Dendritic cell treated with granulocyte-macrophage colony-stimulating factor and Interleukin-4, amounts not matched to agents 40 ng/mL and 50 ng/mL, for 4 days (primary cell): Measurements from ENCODE around the gene NPHP3.
"Not testable (repeated sequence)": the region's sequence is repeated elsewhere in the genome, so short reads cannot be mapped to it uniquely, and the experiment has no call there.

Experiments used
- H3K27ac Mint-ChIP-seq: one replicate; pipeline ENCODE4 v1.8.0; 2022; ENCODE audit warnings: mild to moderate bottlenecking, mixed read lengths
- H3K27me3 Mint-ChIP-seq: one replicate; pipeline ENCODE4 v1.8.0; 2022; ENCODE audit warnings: mild to moderate bottlenecking, mixed read lengths
- H3K36me3 Mint-ChIP-seq: one replicate; pipeline ENCODE4 v1.8.0; 2022; ENCODE audit warnings: low read depth, mixed read lengths
- H3K4me1 Mint-ChIP-seq: one replicate; pipeline ENCODE4 v1.8.0; 2022; ENCODE audit warnings: low read depth, mixed read lengths
- H3K4me3 Mint-ChIP-seq: one replicate; pipeline ENCODE4 v1.8.0; 2022; ENCODE audit warnings: mild to moderate bottlenecking, moderate library complexity, mixed read lengths
- H3K9me3 Mint-ChIP-seq: one replicate; pipeline ENCODE4 v1.8.0; 2022; ENCODE audit warnings: mixed read lengths
- intact Hi-C: fragments of 100-400 bp; cut with micrococcal nuclease; formaldehyde crosslinking; loops from one replicate; pipeline ENCODE4 v1.15.0; 2022

The NPHP3 gene

GRCh38 chr3:132722165-132723023, at the start of gene NPHP3:
NPHP3 (minus strand) TSS chr3:132722409; CDS start chr3:132722355, 54 bp downstream.
- Mint-ChIP-seq H3K36me3 (peaks cover 34% of the 10 kb centered on the region), H3K4me3 (peak within 1 kb of the TSS; percentile 89), H3K27me3 (no peaks in the 10 kb centered on the region), H3K9me3 (no peaks in the 10 kb centered on the region), H3K4me1 (peaks cover 33% of the 10 kb centered on the region), H3K27ac (peak within 1 kb of the TSS; percentile 86)
- intact Hi-C loops = loop anchor here (5.0 kb wide), 2 partner anchors 305 to 1975 kb away; partner anchors contain the start of genes DNAJC13 and PIK3R4

- no peaks in the 10 kb centered on the region for H3K36me3 Mint-ChIP-seq
- intact Hi-C loops = no loop called here
- H3K27me3 Mint-ChIP-seq = no peaks in the 10 kb centered on the region
- H3K27ac Mint-ChIP-seq = no peak overlapping the region
- no peak overlapping the region for H3K4me3 Mint-ChIP-seq
- H3K4me1 Mint-ChIP-seq = no peaks in the 10 kb centered on the region
- no peaks in the 10 kb centered on the region for H3K9me3 Mint-ChIP-seq
Observed at GRCh38 chr3:132758740-132759139, 36.5 kb upstream of the NPHP3 start.

DNA sequence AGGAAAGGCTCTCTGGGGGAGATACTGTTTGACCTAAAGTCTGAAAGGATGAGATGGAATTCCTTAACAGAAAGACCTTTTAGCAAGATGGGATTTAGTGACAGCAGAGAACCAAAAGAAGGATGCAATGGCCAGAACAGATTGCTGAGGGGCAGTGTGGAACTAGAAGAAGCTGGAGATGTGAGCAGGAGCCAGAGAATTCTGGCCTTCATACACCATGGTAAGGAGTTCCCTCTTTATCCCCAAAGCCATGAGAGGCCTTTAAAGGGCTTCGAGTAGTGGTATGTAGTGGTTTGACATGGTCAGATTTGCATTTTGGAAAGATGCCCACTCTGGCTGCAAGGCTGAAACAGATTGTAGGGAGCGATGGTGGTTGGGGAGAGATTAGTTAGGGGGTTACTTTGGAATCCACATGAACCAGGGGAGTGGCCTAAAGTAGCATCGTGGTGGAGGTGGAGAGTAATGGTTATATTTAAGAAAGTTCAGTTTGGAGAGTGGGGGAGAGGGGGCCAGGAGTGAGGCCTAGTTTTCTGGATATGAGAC, 34.0 kb upstream of the NPHP3 start:
- Mint-ChIP-seq H3K27ac (no peak overlapping the region), H3K4me3 (no peak overlapping the region), H3K4me1 (no peaks in the 10 kb centered on the region)

DNA sequence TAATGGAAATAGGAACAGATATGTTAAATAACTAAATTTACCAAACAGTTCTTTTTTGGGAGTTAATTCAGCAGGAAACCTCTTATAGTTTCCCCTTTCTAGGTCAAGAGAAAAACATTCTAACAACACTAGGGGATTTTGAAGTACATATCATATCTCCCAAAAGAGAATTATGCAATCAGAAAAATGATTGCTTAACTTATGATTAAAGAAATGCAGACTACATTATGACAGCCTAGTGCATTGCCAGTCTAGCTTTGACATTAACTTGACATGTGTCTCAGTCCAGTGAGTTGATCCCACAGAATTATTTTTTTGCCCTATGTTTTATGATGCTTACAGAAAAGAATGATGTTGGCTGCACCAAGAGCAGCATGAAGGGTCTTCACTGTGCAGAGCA, 31.7 kb upstream of the NPHP3 start:
- Mint-ChIP-seq H3K4me1 (no peaks in the 10 kb centered on the region), H3K27ac (no peak overlapping the region), H3K4me3 (no peak overlapping the region), H3K27me3 (no peaks in the 10 kb centered on the region), H3K36me3 (no peaks in the 10 kb centered on the region), H3K9me3 (no peaks in the 10 kb centered on the region)
- intact Hi-C loops = no loop called here

More for the DNA sequence above, 34.0 kb upstream of the NPHP3 start:
- H3K9me3 Mint-ChIP-seq = no peaks in the 10 kb centered on the region
- no peaks in the 10 kb centered on the region for H3K36me3 Mint-ChIP-seq
- intact Hi-C loops = no loop called here
- no peaks in the 10 kb centered on the region for H3K27me3 Mint-ChIP-seq

GRCh38 chr3:132749786-132750185, 27.6 kb upstream of the NPHP3 start:
- Mint-ChIP-seq H3K9me3 (no peaks in the 10 kb centered on the region), H3K36me3 (no peaks in the 10 kb centered on the region), H3K4me1 (no peaks in the 10 kb centered on the region), H3K27me3 (no peaks in the 10 kb centered on the region), H3K27ac (no peak overlapping the region), H3K4me3 (no peak overlapping the region)
- intact Hi-C loops = no loop called here

GRCh38 chr3:132746720-132747119, 24.5 kb upstream of the NPHP3 start:
- H3K27ac Mint-ChIP-seq, H3K27me3 Mint-ChIP-seq, H3K36me3 Mint-ChIP-seq, intact Hi-C loops, H3K4me1 Mint-ChIP-seq, H3K9me3 Mint-ChIP-seq, H3K4me3 Mint-ChIP-seq: not testable (repeated sequence)

GRCh38 chr3:132738314-132738713, 16.1 kb upstream of the NPHP3 start:
- no peaks in the 10 kb centered on the region for H3K9me3 Mint-ChIP-seq
- no peak overlapping the region for H3K4me3 Mint-ChIP-seq
- H3K36me3 Mint-ChIP-seq = no peaks in the 10 kb centered on the region
- H3K4me1 Mint-ChIP-seq = no peaks in the 10 kb centered on the region
- H3K27me3 Mint-ChIP-seq = peaks cover 2% of the 10 kb centered on the region
- H3K27ac Mint-ChIP-seq = no peak overlapping the region
- intact Hi-C loops = loop anchor here (10.0 kb wide), 1 partner anchor 306 kb away; no protein-coding TSS in a partner anchor

DNA sequence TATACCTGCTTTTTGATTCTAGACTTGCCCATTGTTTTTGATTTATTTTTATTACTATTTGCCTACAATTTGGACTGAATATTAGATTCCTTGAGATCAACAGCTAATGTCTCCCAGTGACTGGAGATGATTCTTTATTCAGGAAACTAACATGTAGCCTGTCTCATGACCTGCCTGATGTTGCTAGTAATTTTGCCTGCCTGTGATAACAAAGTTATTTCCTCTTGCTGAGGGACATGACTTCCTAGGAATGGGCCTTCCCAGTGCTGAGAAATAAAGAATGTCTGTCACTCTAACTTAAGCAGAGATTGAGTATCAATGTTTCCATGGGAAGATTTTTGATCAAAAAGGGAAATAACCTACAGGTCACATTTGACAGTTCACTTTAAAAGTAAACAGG, 13.4 kb upstream of the NPHP3 start:
- no peak overlapping the region for H3K4me3 Mint-ChIP-seq
- H3K36me3 Mint-ChIP-seq = no peaks in the 10 kb centered on the region
- no peak overlapping the region for H3K27ac Mint-ChIP-seq
- no peaks in the 10 kb centered on the region for H3K9me3 Mint-ChIP-seq
- no peaks in the 10 kb centered on the region for H3K4me1 Mint-ChIP-seq
- peaks cover 10% of the 10 kb centered on the region for H3K27me3 Mint-ChIP-seq
- intact Hi-C loops = loop anchor here (10.0 kb wide), 1 partner anchor 309 kb away; no protein-coding TSS in a partner anchor

DNA sequence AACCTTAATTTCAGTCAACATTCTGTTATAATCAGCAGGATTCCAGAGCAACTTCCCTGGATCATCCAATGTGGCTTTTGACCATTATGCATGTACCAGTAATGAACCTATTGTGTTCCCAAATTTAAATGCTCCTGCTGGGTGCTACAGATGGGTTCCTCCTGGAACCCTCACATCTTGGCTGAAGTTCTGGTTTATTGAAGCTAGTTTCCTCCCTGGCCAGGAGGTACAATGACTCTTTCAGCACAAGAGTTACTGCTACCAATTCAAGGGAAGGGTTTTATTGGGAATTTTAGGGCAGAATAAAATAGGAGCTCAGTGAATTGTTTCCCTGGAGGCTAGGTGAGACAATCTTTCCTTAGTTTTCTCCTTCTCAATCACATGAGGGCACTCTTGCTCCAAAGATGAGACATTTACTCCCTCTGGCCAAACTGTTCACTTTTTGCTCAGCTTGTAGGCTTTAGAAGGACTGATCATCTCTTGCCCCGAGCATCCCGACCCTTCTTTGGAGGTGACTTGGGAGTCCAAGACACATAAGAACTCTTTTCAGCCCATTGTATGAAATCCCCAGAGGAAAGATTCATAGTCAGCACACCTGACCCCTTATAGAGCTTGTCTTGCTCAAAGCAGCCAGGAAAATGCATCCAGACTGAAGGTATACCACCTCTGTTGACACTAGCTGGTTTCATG, 8.8 kb upstream of the NPHP3 start:
- Mint-ChIP-seq H3K4me3 (no peak overlapping the region), H3K4me1 (no peaks in the 10 kb centered on the region), H3K36me3 (no peaks in the 10 kb centered on the region), H3K27me3 (peaks cover 14% of the 10 kb centered on the region), H3K27ac (no peak overlapping the region), H3K9me3 (no peaks in the 10 kb centered on the region)
- intact Hi-C loops = loop anchor here (10.0 kb wide), 1 partner anchor 314 kb away; no protein-coding TSS in a partner anchor

DNA sequence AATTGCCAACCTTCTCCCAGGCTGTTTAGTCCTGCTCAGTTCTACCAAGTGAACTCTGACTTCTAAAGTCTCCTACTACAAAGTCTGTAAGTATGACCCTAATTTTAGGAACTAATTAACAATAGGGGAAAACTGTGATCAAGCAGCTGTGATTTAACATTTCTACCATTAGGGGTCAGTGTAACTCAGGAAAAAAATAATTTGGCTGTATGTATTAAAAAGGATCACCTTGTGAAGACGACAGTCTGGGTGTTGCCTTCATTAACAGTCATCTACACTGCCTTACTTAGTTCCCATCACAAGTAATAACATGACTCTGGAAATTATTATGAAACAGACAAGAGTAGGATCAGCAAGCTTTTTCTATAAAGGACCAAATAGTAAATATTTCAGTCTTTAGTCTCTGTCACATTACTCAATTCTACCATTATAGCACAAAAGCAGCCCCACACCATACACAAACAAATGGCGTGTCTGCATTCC, 4.2 kb upstream of the NPHP3 start:
- peaks cover 11% of the 10 kb centered on the region for H3K36me3 Mint-ChIP-seq
- no peaks in the 10 kb centered on the region for H3K9me3 Mint-ChIP-seq
- peaks cover 10% of the 10 kb centered on the region for H3K27me3 Mint-ChIP-seq
- H3K4me1 Mint-ChIP-seq = peaks cover 12% of the 10 kb centered on the region
- no peak overlapping the region for H3K4me3 Mint-ChIP-seq
- H3K27ac Mint-ChIP-seq = no peak overlapping the region
- intact Hi-C loops = loop anchor here (1.0 to 5.0 kb wide), 4 partner anchors 656 to 1201 kb away; partner anchors contain the start of gene TOPBP1

DNA sequence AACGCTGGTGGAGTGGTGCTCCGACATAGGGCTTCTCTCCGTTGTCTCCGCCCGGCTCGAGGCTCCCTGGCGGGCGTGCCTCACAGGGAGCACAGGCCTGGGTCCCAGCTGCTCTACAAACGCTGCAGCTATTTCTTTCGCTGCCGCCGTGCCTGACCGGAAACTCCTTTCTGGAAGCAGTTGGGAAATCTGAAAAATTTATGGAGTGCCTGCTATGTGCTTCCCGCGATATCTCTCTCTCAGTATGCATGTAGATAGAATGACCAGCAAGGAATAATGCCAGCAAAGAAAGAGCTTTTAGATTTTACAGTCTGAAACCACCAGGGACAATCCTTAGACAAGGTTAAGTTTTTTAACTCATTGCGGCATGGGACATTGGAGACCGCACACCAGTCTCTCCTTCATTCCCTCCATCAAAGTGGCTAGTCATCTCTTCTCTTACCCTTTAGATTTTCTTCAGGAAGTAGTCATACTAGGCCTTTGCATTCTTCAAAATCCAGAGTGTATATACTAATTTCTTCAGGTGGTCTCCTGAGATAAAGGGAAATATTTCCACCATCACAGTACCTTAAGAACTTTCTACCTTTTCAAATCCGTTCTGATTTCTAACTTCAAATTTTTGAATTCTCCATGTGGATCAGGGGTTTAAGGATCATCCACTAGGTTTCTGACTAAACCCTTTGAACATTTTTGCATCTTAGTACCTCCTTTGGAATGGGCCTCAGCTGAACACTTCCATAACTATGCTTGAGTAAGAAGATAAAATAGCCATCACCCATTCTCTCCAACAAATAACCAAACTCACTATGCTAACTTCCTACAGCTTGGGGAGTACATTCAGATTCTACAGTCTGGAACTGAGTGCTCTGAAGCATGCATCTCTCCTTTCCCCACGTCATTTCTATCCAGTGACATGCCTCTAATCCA, 1.1 kb upstream of the NPHP3 start:
- intact Hi-C loops = loop anchor here (5.0 kb wide), 2 partner anchors 306 to 1976 kb away; partner anchors contain the start of genes DNAJC13 and PIK3R4
- peaks cover 33% of the 10 kb centered on the region for H3K4me1 Mint-ChIP-seq

DNA sequence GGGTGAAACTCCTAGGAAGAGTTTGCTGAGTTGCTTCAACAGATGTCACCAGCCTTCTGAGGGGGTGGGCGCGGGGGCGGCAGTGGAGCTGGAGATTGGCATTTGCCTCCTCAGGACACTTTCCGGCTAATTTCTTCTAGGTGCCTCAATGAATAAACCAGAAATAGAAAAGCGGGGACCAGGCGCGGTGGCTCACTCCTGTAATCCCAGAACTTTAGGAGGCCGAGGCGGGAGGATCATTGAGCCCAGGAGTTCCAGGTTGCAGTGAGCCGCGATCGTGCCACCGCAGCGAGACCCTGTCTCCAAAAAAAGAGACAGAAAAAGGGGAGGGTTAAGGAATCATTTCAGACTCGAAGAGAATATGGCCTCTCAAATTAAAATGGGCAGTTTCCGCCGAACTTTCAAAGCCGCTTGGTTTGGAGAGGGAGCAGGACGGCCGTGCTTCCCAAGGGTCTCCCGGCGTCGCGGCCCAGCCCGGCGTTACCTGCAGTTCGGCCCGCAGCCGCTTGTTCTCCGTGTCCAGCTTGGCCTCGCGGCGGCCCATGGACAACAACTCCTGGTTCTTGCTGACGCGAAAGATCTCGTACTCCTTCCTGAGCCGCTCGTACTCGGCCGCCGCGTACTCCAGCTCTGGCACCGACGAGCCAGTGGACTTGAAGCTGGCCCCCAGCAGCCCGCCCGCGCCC, 587 bp downstream of the NPHP3 start:
- H3K36me3 Mint-ChIP-seq = peaks cover 36% of the 10 kb centered on the region
- intact Hi-C loops = loop anchor here (5.0 kb wide), 2 partner anchors 304 to 1974 kb away; partner anchors contain the start of genes DNAJC13 and PIK3R4
- peaks cover 33% of the 10 kb centered on the region for H3K4me1 Mint-ChIP-seq
- peak overlapping the region; percentile 89 for H3K4me3 Mint-ChIP-seq
- peak overlapping the region; percentile 86 for H3K27ac Mint-ChIP-seq
- no peaks in the 10 kb centered on the region for H3K9me3 Mint-ChIP-seq
- H3K27me3 Mint-ChIP-seq = no peaks in the 10 kb centered on the region

More for the DNA sequence above, 1.1 kb upstream of the NPHP3 start:
- peak overlapping the region; percentile 86 for H3K27ac Mint-ChIP-seq
- peak overlapping the region; percentile 87 for H3K4me3 Mint-ChIP-seq
- no peaks in the 10 kb centered on the region for H3K9me3 Mint-ChIP-seq
- peaks cover 27% of the 10 kb centered on the region for H3K36me3 Mint-ChIP-seq
- H3K27me3 Mint-ChIP-seq = no peaks in the 10 kb centered on the region
